Measurements from ENCODE around the gene PADI1. TPM values are rescaled to one million over a fixed set of nuclear protein-coding genes. Genes with fewer than 3 reads are reported as not detected.

PADI1 gene
- total and polyA plus RNA-seq, 2 donors (not counting 1 experiment from before 2014, with no cell fraction given) = not detected

GRCh38 chr1:17292299-17293160 lies 87.6 kb downstream of the PADI1 start:
- no peak overlapping the region for H2AFZ ChIP-seq (ENCODE audit: insufficient read depth, low read depth, low read length, poor library complexity, severe bottlenecking)
- WGBS (ENCODE audit: insufficient coverage) = no CpG with 5 or more reads among the region's 7 CpGs
- no peaks in the 10 kb centered on the region for H3K4me1 ChIP-seq (ENCODE audit: control insufficient read depth in 2 of 2, insufficient read depth in 2 of 2, low read length in 2 of 2)
- H3K27me3 ChIP-seq (replicated peaks in 1 of 4; ENCODE audit: control extremely low read depth in 1 of 4, control insufficient read depth in 3 of 4, insufficient read depth in 4 of 4, low read length in 3 of 4) = peaks cover 0 to 9% (median 5%) of the 10 kb centered on the region in 4 experiments
- no peaks in the 10 kb centered on the region for H3K9me3 ChIP-seq (ENCODE audit: control extremely low read depth in 1 of 3, control insufficient read depth in 2 of 3, insufficient read depth in 1 of 3, low read length in 2 of 3)
- POLR2A ChIA-PET = interaction anchor here (0.6 to 0.7 kb wide), 2 partner anchors 13 to 17 kb away, joined by 4 to 7 read pairs; no protein-coding TSS in a partner anchor
- no peaks in the 10 kb centered on the region for H3K79me2 ChIP-seq (ENCODE audit: control insufficient read depth, insufficient read depth, low read length)
- H3K36me3 ChIP-seq (replicated peaks in 1 of 2; ENCODE audit: control extremely low read depth in 1 of 2, control insufficient read depth in 1 of 2, extremely low read depth in 1 of 2, insufficient read depth in 2 of 2, low read length in 1 of 2) = no peaks in the 10 kb centered on the region
- DNase-seq (no peak), ATAC-seq (ENCODE audit: low read depth) (no peak)
- no peak overlapping the region for H3K9ac ChIP-seq (ENCODE audit: low read length)
- H3K27ac Mint-ChIP-seq = no peak overlapping the region
- TF ChIP-seq EZH2 (IDR thresholded peaks at IDR 0.05; ENCODE audit: borderline replicate concordance, insufficient read depth, low read depth, low read length, poor library complexity, severe bottlenecking) (no peak), CTCF (IDR thresholded peaks at IDR 0.05) (no peak)
- no peak overlapping the region for H3K4me3 ChIP-seq (ENCODE audit: control extremely low read depth in 1 of 5, extremely low read depth in 1 of 5, insufficient read depth in 1 of 5, low read depth in 2 of 5, low read length in 4 of 5)
- no peak overlapping the region for H3K4me3 Mint-ChIP-seq
- H3K4me2 ChIP-seq (replicated peaks; ENCODE audit: low read depth, low read length, poor library complexity, severe bottlenecking) = no peak overlapping the region
- H3K9me3 Mint-ChIP-seq (ENCODE audit: insufficient read depth) = no peaks in the 10 kb centered on the region
- intact Hi-C loops (cut with micrococcal nuclease) = no loop called here
- CTCF ChIA-PET = no interaction called here
- H3K4me1 Mint-ChIP-seq = no peaks in the 10 kb centered on the region
- peaks cover 40% of the 10 kb centered on the region for H3K27me3 Mint-ChIP-seq
- H4K20me1 ChIP-seq (ENCODE audit: control insufficient read depth, insufficient read depth, low read length, poor library complexity, severe bottlenecking) = no peaks in the 10 kb centered on the region
- H3K27ac ChIP-seq (ENCODE audit: low read length in 2 of 2) = no peak overlapping the region

Data from B cell (primary cell).